ENCODE data around the gene FLYWCH1.

The FLYWCH1 gene

DNA sequence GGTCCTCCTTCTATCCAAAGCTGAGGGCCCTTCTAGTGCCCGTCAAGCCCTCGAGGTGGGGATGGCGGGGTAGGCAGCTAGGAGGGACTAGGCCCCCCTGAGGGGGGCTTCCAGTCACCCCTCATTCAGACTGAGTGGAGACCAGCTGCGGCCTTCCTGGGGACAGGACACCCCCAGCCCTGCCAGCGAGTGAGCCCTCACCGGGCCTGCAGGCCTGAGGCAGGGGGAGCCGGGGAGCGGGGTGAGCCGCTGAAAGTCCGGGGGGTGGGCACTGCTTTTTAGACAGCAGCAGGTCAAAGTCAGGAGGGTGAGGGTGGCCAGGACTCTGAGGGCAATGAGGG is 43.7 kb downstream of the FLYWCH1 start:
- no peak for DNase-seq

DNA sequence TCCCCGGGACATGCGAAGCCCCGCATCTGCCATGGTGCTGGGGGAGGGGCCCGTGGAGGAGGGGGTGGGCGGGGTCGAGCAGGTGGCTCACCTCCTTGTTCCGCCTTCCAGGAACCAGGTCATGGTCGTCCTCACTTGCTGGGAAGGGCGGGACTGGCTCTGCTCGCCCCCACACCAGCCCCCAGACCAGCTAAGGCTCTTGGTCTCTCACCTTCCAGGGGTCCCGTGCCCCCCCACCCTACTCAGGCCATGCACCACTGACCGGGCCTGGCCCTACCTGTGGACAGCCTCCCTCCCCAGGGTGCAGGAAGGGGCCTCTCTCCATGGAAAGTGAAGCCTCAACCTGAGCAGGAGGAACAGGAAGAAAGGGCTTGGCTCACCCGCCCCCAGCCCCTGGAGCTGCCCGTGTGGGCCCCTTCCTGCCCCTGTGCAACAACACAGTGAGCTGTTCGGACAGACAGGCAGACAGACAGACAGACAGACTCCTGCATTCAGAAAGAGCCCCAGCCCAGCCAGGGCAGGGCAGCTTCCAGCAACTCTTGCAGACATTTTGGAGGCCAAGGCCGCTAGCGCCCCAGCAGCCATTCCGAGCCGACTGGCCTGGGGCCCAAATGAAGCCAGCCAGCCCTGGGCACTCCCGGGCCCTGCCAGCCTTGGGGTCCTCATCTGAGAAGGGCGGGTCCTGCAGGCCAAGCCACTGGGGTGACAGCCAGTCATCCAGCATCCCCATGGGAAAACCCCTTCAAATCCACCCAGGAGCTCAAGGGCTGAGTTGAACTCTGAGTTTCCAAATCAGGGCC is 44.2 kb downstream of the FLYWCH1 start:
- no peak for DNase-seq

DNA sequence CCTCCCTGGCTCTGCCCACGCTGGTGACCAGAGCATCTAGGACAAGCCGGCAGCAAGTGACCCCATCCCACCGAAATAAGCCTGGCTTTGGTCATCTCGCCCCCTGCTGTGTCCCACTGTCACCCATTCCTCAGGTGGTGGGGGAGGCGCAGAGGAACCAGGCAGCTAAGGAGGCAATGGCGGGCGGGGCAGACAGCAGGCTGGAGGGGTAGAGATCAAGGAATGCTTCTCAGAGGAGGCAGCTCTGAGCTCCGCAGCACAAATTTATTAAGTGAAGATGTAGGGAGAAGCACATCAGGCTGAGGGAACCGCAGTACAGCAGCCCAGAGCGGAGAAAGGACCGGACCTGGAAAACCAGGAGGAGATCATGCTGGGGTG is 44.8 kb downstream of the FLYWCH1 start:
- DNase-seq: no peak

DNA sequence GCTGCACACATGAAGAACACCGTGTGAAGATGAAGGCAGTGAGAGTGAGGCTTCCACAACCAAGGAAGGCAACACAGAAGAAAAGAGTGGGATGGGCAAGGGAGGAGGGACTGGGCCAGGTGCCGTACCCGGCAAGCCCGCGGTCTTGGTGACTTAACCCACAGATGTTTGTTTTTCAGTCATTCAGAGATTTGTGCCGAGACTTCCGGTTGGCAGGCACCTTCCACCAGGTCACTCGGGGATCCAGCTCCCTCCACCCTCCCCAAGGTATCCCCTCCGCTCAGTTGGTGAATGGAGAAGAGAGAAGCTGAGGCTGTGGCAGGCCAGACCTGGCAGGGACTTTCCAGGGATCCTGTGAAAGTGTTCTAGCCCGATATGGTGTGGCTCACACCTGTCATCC is 47.5 kb downstream of the FLYWCH1 start:
- no peak for DNase-seq

DNA sequence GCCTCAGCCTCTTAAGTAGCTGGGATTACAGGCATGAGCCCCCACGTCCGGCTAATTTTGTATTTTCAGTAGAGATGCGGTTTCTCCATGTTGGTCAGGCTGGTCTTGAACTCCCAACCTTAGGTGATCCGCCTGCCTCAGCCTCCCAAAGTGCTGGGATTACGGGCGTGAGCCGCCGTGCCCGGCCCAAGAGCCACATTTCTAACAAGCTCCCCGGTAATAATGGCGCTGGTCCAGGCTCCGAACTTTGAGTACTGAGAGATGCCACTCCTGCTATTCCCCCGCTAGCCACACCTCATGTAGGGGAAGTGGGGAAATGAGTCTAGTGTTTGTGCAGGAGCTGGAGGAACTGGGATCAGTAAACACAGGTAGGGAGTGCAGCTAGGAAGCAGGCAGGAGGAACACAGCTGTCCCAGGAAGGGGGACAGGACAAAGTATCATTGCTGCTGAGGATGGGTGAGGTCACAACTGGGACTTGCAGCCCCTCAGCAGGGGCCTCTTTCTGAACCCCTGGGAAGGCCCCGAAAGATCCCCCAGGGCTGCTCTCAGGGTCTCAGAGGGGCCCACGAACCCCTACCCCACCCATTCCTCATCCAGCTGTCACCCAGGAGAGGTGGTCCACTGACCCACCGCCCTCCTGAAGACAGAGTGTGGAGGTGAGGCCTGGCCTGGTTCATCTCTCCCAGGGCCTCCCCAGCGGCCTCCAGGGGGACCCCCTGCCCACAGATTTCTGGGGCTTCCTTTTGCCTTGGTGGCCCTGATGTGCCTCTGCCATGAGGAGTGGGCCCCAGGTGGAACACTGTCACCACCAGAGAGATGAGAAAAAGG is 48.7 kb downstream of the FLYWCH1 start:
- DNase-seq: no peak

DNA sequence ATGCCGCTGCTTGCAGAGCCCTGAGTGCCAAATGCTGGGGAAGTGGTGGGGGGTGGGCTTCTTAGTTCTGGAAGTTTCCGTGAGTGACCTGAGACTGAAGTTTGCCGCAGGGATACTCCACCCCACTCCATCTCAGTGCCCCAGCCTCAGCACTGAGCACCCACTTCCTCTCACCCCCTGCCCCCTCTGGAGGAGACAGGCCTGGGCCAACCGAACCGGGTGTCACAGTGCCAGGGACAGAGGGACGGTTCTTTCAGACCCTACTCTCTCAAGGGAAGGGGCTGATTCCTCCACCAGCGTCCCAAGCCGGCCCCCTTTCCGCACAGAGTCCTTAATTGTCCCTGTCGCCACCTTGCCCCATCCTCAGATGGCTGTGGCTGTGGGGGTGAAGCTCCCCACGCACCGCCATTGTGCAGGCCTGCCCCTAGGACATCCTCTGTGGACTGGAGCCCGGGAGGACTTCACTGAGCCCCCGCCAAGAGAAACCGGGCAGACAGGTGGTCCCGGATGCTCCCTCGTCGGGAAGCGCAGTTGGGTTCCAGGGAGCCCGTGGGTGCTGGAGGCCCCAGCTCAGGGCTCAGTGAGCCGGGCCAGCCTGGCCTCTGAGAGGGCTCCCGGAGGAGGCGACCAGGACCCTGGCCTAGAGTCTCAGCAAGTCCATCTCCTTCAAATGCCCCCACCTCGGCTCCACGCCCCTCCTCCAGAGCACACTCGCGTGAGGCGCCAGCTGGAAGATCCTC is 50.8 kb downstream of the FLYWCH1 start:
- DNase-seq: no peak

DNA sequence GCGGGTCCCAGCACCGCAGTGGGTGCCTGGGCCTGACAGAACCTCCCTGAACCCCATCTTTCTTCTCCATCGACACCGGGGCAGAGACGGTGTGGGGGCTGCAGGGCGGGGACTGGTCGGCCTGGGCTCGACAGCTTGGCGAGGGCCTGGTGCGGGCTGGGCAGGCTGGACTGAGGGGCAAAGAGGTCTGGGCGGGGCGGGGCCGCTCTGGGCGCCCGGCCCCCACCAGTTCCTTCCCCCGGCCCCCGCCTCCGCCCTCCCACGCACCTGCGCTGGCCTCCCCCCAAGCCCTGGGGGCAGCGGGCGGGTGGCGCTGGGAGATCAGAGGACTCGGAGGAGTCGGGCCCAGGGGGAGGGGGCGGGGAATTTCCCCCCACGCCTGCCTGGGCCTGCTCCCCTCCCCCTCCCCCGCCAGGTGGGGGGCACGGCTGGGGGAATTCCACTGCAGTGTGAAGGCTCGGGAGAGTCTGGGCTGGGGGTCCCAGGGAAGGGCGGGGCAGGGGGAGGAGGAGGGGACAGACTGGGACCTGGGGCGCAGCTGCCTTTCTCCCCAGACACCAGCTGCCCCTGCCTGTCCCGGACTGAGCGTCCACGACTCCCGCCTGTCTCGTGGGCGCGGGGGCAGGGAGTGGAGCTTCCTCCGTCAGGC is 51.5 kb downstream of the FLYWCH1 start:
- no peak for DNase-seq

DNA sequence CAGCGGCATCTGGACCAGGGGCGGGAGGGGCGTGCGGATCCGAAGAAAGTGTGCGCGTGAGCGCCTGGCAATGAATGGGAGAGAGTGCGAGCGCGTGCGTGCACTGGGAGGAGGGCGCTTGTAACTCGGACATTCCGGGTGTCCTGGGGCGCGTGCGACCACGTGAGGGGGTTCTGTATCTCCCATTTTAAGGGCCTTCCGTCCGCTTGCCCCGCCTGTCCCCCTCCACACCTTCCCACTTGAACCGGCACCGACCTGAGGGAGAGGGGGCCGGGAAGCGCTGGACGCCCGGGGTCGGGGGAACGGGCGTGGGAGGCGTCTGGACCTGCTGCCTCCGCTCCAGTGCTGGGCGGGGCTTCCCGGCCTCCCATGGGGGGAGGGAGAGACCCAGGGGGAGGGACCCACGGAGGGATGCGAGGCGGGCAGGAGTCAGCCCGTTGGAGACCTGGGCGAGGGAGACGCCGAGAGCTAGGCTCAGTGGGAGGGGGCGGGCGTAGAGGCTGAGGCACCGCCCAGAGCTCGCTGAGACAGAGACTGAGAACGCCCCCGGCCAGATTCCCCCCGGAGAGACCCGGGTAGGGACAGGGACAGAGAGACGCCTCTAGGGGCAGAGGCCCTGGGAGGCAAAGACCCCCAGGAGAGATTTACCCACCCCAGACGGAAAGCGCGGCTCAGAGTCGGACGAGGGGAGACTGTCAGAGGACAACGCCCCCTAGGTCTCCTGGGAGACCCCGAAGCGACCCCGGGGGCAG is 52.2 kb downstream of the FLYWCH1 start, which contains the start of gene KREMEN2:
Gene KREMEN2 (plus strand): TSS at position 553 of the 752 bp plus-strand sequence. CDS start 246 bp downstream, outside the sequence.
- DNase-seq: no peak

DNA sequence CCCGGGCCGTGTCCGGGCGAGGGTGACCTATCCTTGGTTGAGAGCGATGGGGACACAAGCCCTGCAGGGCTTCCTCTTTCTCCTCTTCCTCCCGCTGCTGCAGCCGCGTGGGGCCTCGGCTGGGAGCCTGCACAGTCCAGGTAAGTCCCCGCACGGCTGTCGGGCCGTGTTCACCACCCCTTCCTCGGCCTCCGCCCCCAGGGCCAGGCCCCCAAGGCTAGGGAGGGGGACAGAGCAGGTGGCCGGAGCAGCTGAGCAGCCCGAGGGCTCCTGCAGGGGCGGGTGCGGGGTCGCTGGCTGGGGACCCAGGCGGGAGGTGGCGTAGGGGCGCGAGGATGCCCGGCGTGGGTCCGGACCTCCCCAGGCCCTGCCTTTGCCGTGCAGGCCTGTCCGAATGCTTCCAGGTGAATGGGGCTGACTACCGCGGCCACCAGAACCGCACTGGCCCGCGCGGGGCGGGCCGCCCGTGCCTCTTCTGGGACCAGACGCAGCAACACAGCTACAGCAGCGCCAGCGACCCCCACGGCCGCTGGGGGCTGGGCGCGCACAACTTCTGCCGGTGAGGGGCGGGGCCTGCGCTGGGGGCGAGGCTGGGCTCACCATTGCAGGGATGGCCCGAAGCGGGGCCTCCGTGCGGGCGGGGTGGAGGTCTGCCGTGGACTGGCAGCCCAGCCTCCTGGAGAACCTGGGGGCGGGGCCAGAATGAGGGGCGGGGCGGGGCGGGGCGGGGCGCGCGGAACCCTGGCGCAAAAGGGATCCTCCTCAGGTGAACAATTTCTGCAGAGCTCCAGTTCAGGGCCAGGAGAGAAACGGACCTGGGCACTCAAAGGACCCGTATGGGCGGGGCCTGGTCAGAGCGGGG is 53.0 kb downstream of the FLYWCH1 start:
- peak; percentile 50 for DNase-seq

DNA sequence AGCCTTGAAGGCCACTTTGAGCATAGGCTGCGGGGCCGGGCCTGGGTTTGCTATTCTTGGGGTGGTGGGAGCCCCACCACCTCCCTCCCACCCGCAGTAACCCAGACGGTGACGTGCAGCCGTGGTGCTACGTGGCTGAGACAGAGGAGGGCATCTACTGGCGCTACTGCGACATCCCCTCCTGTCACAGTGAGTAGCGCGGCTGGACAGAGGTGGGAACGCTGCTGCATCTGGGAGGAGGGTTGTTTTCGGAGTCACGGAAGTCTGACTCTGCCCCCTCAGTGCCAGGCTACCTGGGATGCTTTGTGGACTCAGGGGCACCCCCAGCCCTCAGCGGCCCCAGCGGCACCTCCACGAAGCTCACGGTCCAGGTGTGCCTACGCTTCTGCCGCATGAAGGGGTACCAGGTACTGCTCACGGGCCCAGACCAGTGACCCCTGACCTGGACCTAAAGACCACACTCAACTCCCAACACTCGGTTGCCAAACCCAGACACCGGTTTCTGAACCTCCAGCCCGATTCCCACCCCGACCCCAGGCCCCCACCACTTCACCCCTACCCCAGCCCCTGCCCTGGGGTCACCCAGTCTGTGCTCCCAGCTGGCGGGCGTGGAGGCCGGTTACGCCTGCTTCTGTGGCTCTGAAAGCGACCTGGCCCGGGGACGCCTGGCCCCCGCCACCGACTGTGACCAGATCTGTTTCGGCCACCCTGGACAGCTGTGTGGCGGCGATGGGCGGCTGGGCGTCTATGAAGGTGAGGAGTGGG is 54.5 kb downstream of the FLYWCH1 start:
- no peak for DNase-seq

DNA sequence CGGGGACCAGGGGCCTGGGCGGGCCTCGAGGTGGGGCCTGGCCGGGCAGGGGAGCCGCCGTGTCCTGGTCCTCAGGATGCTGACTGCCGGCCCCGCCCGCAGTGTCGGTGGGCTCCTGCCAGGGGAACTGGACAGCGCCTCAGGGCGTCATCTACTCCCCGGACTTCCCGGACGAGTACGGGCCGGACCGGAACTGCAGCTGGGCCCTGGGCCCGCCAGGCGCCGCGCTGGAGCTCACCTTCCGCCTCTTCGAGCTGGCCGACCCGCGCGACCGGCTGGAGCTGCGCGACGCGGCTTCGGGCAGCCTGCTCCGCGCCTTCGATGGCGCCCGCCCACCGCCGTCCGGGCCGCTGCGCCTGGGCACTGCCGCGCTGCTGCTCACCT is 55.1 kb downstream of the FLYWCH1 start:
- no peak for DNase-seq

DNA sequence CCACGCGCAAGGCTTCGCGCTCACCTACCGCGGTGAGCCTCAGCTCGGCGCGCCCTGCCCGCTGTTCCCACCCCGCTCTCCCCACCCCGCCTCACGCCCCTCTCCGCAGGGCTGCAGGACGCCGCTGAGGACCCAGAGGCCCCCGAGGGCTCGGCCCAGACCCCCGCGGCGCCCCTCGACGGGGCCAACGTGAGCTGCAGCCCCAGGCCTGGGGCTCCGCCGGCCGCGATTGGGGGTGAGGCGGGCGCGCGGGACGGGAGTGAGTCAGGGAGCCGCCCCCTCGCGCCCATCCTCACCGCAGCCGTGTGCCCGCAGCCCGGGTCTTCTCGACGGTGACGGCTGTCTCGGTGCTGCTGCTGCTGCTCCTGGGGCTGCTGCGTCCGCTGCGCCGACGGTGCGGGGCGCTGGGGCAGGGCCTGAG is 55.5 kb downstream of the FLYWCH1 start:
- no peak for DNase-seq

DNA sequence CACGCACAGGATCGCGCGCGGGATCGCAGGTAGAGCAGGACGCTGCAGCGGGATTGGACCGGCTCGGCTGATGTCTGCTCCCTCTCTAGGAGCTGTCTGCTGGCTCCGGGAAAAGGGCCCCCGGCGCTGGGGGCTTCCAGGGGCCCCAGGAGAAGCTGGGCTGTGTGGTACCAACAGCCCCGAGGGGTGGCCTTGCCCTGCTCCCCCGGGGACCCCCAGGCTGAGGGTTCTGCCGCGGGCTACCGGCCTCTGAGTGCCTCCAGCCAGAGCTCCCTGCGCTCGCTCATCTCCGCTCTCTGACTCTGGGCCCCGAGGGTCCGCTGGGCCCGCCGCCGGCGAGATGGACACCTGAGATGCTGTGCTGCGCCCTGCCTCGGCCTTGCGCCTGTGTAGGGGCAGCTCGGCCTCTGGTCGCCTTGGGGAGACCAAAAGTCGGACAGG is 56.0 kb downstream of the FLYWCH1 start:
- no peak for DNase-seq

DNA sequence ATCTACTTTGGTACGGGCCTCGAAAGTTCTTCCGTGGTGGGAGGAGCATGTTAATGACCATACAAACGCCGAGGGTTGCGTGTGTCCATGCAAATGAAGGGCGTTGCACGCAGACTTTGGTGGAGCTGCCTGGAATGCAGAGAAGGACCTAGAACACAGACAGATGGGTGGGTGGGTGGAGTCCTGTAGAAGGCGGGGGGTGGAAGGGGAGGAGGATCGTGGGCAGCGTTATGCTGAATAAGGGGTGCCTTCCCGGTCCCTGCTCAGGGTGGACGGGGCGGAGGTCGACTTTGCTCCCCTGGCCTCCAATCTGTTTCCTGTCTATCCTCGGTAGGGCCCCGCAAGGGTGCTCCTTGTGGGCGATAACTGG is 56.6 kb downstream of the FLYWCH1 start:
- DNase-seq: no peak

DNA sequence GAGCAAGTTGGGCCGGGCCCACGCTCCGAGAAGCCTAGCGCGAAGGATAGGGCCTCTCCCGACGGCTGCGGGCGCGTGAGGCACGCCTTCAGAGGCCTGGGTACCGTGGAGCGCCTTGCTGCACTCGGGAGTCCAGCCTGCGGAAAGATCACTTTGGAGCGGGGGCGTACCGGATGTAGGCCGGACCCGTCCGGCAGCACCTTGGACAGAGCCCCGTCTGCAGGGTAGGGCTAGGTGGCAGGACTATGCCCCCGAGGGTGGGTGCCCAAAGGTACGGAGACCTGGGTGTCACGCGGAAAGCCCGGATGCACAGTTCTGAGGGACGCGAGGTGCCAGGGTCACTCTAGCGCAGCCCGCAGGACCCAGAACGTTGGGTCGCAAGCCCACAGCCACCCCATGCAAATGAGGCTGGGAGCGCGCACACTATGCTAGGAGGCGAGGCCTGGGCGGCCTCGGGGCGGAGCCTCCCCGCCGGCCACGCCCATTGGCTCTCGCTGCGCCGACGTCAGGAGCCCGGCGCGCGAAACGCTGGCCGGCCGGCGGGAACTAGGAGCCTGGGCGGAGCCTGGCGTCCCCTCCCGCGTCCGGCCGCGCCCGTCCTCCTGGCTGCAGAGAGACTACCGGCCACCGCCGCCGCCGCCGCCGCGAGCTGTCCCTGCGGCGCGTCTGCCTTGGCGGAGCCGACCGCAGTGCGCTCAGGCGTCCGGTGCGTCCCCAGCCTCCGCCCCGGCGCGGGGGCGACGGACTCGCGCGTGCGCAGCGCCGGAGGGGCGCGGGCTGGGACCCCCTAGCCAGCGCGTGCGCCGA is 57.2 kb downstream of the FLYWCH1 start, which contains the start of gene PAQR4:
Gene PAQR4 (plus strand): TSS at position 611 of the 807 bp plus-strand sequence. CDS start 327 bp downstream, outside the sequence.
- peak; percentile 76 for DNase-seq

DNA sequence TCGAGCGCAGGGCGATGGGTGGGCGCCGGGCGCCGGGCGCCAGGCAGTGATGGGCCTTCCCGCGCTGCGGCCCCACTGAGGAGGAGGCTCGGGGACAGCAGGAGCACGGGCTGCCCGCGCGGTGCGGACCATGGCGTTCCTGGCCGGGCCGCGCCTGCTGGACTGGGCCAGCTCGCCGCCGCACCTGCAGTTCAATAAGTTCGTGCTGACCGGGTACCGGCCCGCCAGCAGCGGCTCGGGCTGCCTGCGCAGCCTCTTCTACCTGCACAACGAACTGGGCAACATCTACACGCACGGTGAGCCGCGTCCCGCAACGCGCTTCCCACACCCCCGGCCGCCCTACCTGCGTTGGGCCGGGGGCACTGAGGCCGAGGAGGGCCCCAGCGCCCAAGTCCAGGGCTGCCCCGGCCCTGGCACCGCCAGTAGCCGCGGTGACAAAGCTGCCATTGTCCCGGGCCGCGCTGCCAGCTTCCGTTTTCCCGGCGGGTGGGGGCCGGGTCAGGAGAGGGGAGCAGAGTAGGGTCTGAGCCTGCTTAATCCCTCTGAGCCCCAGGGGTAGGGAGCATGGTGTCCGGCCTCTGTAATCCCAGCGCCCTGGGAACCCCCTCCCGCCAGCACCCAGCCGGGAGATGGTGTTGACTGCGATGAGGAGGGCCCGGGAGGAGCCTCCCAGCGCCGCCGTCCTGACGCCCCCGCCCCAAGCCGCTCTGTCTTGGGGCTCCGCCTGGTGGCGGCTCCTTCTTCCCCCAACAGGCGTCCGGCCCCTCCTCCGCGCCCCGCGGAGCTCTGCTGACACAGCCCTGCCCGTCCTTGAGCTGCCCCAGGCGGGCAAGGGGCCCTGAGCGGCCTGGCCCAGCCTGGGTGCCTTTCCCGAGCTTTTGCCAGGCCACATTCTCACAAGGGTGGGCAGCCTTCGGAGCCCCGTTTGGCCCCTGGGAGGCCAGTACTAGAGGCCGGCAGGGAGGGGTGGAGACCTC is 58.1 kb downstream of the FLYWCH1 start:
- DNase-seq: peak; percentile 68

DNA sequence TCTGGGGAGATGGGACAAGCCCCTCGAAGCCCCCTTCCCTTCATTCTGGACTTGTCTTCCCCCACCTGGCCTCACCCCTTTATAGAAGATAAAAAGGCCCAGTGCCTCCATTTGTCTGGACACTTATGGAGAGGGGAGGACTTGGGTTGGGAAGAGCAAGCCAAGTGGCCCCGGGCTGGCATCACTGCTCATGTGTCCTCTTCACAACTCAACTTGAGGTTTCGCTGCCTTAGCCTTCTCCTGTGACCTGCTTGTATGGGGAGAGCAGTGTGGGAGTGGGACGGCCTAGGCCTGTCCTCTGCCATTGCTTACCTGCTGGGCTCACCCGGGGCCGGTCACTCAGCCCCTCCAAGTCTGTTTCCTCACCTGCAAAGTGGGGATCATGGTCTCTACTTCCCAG is 58.8 kb downstream of the FLYWCH1 start:
- no peak for DNase-seq
